HG03045 (cell line): ENCODE results near the gene RALB.
"Not testable (repeated sequence)": the region's sequence is repeated elsewhere in the genome, so short reads cannot be mapped to it uniquely, and the experiment has no call there.

ENCODE experiments used
- ATAC-seq: cut with Tn5 transposase; IDR thresholded peaks from one replicate; pipeline ENCODE4 v1.9.1; 2021; ENCODE audit warnings: mild to moderate bottlenecking, moderate library complexity; ENCODE audit not compliant: unreplicated experiment

Gene RALB

GRCh38 chr2:120224735-120225548 lies 27.7 kb upstream of the RALB start:
- no peak for ATAC-seq

- ATAC-seq = no peak
Observed at GRCh38 chr2:120225549-120226065, 27.0 kb upstream of the RALB start.

DNA sequence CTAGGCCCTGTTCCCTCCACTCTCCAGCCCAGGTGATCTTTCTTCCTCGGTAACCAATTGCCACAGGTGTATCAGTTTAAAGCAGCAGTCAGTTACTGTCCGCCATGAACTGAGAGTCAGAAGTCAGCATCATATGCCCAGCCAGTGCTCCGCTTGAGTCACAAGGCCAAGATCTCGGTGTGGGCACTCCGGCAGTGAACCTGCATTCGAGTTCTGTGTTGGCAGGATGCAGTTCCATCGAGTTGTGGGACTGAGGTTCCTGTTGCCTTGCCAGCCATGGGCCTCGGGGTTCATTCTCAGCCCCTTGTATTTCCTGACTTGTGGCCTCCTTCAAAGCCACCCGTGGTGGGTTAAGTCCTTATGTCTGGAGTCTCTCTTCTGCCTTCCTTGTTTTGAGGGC lies 26.3 kb upstream of the RALB start:
- no peak for ATAC-seq

- no peak for ATAC-seq
Observed at GRCh38 chr2:120227111-120227991, 25.3 kb upstream of the RALB start.

DNA sequence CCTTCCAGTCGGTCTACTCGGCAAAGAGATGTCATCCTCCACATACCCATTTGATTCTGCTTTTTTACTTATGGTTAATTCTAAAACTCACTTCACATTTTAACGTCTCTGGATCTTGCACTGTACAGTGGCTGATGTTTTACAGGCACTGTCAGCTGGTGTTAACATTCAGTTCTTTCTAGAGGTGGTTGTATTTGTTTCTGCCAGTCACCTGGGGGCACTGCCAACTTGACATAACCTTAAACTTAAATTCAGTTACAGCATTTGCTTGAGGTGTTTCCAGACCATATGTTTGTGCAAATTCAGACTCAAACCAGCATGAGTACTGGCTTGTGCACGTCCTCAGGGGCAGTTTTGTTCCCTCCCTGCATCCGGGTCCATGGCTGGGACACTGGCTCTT lies 24.1 kb upstream of the RALB start:
- ATAC-seq = no peak

GRCh38 chr2:120229341-120229740 lies 23.3 kb upstream of the RALB start:
- ATAC-seq = no peak

- ATAC-seq = no peak
Observed at GRCh38 chr2:120230515-120231471, 21.9 kb upstream of the RALB start.

GRCh38 chr2:120231564-120231973 lies 21.1 kb upstream of the RALB start:
- ATAC-seq = peak; percentile 10

- peak; percentile 86 for ATAC-seq
Observed at GRCh38 chr2:120231974-120232635, 20.5 kb upstream of the RALB start.

GRCh38 chr2:120233292-120233691 lies 19.4 kb upstream of the RALB start:
- no peak for ATAC-seq

DNA sequence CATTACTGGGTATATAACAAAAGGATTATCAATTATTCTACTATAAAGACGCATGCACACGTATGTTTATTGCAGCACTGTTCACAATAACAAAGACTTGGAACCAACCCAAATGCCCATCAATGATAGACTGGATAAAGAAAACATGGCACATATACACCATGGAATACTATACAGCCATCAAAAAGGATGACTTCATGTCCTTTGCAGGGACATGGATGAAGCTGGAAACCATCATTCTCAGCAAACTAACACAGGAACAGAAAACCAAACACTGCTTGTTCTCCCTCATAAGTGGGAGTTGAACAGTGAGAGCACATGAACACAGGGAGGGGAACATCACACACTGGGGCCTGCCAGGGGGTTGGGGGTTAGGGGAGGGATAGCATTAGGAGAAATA lies 17.5 kb upstream of the RALB start:
- ATAC-seq = not testable (repeated sequence)

DNA sequence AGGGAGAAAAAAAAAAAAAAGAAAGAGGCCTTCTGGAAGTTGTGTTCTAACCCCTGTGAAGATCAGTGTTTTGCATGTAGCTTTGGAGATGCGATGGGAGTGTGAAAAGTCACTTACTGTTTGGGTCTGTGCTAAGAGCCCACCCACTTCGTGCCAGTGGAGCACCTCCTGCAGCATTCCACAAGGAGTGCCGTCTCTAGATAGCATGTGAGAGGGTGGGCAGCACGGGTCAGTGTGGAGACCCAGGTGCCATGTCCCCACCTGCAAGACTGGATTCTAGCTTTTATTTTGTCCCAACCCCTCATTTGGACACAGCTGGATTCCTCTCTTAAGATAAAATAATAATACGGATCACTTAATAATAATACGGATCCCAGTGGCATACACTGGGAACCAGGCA lies 17.0 kb upstream of the RALB start:
- ATAC-seq = no peak

DNA sequence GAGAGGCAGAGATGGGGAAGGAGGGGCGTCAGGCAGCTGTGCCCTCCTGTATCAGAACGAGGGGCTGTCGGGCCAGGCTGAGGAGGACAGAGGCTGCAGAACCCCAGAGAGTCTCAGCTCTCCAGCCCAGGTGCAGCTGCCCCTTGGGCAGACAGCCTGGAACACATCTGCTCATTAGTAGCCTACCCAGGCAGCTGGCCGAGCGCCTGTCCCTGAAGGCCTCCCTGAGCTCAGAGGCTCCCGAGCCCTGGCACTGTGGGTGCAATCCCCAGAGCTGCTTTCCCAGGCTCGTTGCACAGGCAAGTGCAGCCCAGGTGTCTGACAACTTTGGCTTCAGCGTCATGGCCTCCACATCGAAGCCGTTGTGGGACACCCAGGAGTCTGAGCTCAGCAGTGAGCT lies 16.3 kb upstream of the RALB start:
- ATAC-seq = no peak

GRCh38 chr2:120236791-120237190 lies 15.9 kb upstream of the RALB start:
- no peak for ATAC-seq

GRCh38 chr2:120237491-120237902 lies 15.2 kb upstream of the RALB start:
- no peak for ATAC-seq

DNA sequence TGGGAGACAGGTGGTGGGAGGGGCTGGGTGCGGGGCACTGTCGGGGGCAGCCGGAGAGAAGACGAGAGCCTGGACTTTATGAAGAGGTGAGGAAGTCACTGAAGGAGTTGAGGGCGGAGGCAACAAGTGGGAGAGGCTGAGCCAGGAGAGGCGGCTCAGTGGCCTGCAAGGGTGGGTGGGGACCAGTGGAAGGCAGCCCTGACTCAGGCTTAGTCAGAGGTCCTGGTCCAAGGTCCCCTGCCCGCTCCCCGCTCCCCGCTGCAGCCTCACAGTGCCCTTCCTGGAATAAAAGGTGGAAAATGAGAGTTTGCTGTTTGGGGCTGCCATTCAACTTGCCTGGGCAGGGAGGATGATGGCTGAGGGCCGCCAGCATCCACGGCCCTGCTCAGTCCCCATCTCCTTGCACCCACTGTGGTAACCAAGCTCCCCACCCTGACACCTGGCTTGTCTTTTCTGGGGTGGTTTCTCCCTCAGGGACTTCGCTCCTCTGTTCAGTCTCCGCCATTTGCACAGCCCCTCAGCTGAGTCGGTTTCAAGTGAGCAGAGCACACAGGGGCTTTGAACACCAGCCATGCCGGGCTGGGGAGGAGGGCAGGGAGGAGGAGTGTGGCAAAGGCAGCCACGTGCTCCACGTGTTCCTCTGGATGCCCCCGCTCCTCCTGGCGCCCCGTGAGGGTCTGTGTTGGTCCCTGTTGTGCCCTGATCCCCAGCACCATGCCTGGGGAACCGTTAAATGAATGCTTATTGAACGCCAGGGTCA lies 13.7 kb upstream of the RALB start:
- no peak for ATAC-seq

- no peak for ATAC-seq
Observed at GRCh38 chr2:120239488-120240287, 13.0 kb upstream of the RALB start.

GRCh38 chr2:120240901-120241429 lies 11.7 kb upstream of the RALB start:
- ATAC-seq = no peak
